H1 (cell line): ENCODE measurements around the gene CX3CL1. TPM values are rescaled to one million over a fixed set of nuclear protein-coding genes. Genes with fewer than 3 reads are reported as not detected.
A peak's percentile ranks its signal among the peaks of the same experiment; 100 is the strongest.

ENCODE experiments used
- CTCF ChIA-PET: fragments of 300-600 bp; sonication (Branson Sonifier 250); formaldehyde crosslinking; loops from one replicate; lab custom pipeline; 2021; ENCODE audit not compliant: partially characterized antibody; lab: Charles Lee
- POLR2A ChIA-PET: fragments of 300-600 bp; sonication (Branson Sonifier 250); formaldehyde crosslinking; loops from one replicate; lab custom pipeline; 2021; ENCODE audit warnings: inconsistent platforms; ENCODE audit not compliant: partially characterized antibody; lab: Charles Lee
- DNase-seq, 2 experiments: peaks; one replicate each; pipeline versions ENCODE4 v3.0.0 to v3.0.0-alpha.2; 2010 to 2022; ENCODE audit warnings: low spot score in 2 of 2, low read depth in 1 of 2, mixed read lengths in 1 of 2
- FAIRE-seq: peaks from 2 replicates; lab custom pipeline; 2011; peaks lifted over from hg19 to GRCh38; lab: Jason Lieb, UNC
- H2AFZ ChIP-seq: 2 replicates; pipeline ENCODE4 v1.8.1; 2012; ENCODE audit warnings: low read length, inconsistent platforms
- H2AK5ac ChIP-seq: 2 replicates; pipeline ENCODE4 v1.6.1; 2013; ENCODE audit warnings: low read depth, low read length
- H2BK120ac ChIP-seq: replicated peaks from 2 replicates; pipeline ENCODE3; 2013; ENCODE audit warnings: low read depth, low read length, inconsistent platforms
- H2BK12ac ChIP-seq: 2 replicates; pipeline ENCODE4 v1.6.1; 2013; ENCODE audit warnings: low read depth, low read length
- H2BK15ac ChIP-seq: 2 replicates; pipeline ENCODE4 v1.6.1; 2013; ENCODE audit warnings: low read length
- H2BK20ac ChIP-seq: 2 replicates; pipeline ENCODE4 v1.6.1; 2013; ENCODE audit warnings: low read length
- H2BK5ac ChIP-seq: 2 replicates; pipeline ENCODE4 v1.6.1; 2013; ENCODE audit warnings: low read depth, low read length
- H3K14ac ChIP-seq: 2 replicates; pipeline ENCODE4 v1.6.1; 2013; ENCODE audit warnings: inconsistent platforms; ENCODE audit not compliant: insufficient read length
- H3K18ac ChIP-seq: 2 replicates; pipeline ENCODE4 v1.6.1; 2013; ENCODE audit warnings: low read length; ENCODE audit errors: extremely low read depth
- H3K23ac ChIP-seq: 2 replicates; pipeline ENCODE4 v1.6.1; 2013; ENCODE audit warnings: inconsistent platforms; ENCODE audit not compliant: insufficient read length
- H3K23me2 ChIP-seq: 2 replicates; pipeline ENCODE4 v1.6.1; 2013; ENCODE audit warnings: low read depth, low read length
- H3K27ac ChIP-seq: 2 replicates; pipeline ENCODE4 v1.6.1; 2011; ENCODE audit warnings: low read depth, low read length, inconsistent platforms
- H3K27me3 ChIP-seq, 4 experiments: replicated peaks in 1 of 4; 1 replicate in 1 of 4; 2 replicates in 3 of 4; pipeline versions ENCODE4 v1.6.1 to v1.8.1; 2011 to 2013; ENCODE audit warnings: low read length in 3 of 4, mild to moderate bottlenecking in 3 of 4, inconsistent platforms in 2 of 4, mixed read lengths in 2 of 4, moderate library complexity in 1 of 4; ENCODE audit not compliant: control insufficient read depth in 3 of 4, insufficient read depth in 3 of 4; ENCODE audit errors: extremely low read depth in 1 of 4
- H3K36me3 ChIP-seq, 4 experiments: 2 replicates each; pipeline versions ENCODE4 v1.6.1 to v1.8.1; 2011 to 2013; ENCODE audit warnings: mild to moderate bottlenecking in 4 of 4, low read length in 3 of 4, moderate library complexity in 2 of 4, control low read depth in 1 of 4, inconsistent platforms in 1 of 4; ENCODE audit not compliant: insufficient read depth in 4 of 4, control insufficient read depth in 2 of 4
- H3K4ac ChIP-seq: replicated peaks from 2 replicates; pipeline ENCODE3; 2013; ENCODE audit warnings: low read length, low read depth, mixed read lengths, inconsistent platforms; ENCODE audit not compliant: insufficient read length
- H3K4me1 ChIP-seq, 4 experiments: replicated peaks in 1 of 4; 1 replicate in 1 of 4; 2 replicates in 3 of 4; pipeline versions ENCODE4 v1.6.1 to v1.8.1; 2011 to 2013; ENCODE audit warnings: low read length in 3 of 4, inconsistent platforms in 2 of 4, mixed read lengths in 1 of 4; ENCODE audit not compliant: insufficient read depth in 4 of 4, control insufficient read depth in 3 of 4
- H3K4me2 ChIP-seq, 2 experiments: 2 replicates each; pipeline versions ENCODE4 v1.6.1 to v1.8.1; 2011 to 2013; ENCODE audit warnings: low read depth in 2 of 2, low read length in 2 of 2, control low read depth in 1 of 2, inconsistent platforms in 1 of 2, mild to moderate bottlenecking in 1 of 2; ENCODE audit not compliant: insufficient read depth in 1 of 2
- H3K4me3 ChIP-seq, 4 experiments: fragments of 200-600, 300-600 bp in 1 of 4; sonication (generic), shearing (Covaris generic), sonication (Bioruptor Twin) in 1 of 4; 2 replicates each; pipeline versions ENCODE4 v1.5.1 to v1.8.1; 2011 to 2016; ENCODE audit warnings: low read length in 4 of 4, low read depth in 3 of 4, control low read depth in 2 of 4, inconsistent platforms in 2 of 4, mild to moderate bottlenecking in 2 of 4, mixed read lengths in 1 of 4, moderate library complexity in 1 of 4; ENCODE audit not compliant: insufficient read depth in 2 of 4; ENCODE audit errors: extremely low read depth in 1 of 4
- H3K56ac ChIP-seq: replicated peaks from 2 replicates; pipeline ENCODE3; 2013; ENCODE audit warnings: low read depth, mild to moderate bottlenecking, mixed read lengths, low read length, inconsistent platforms; ENCODE audit not compliant: insufficient read length
- H3K79me1 ChIP-seq: 2 replicates; pipeline ENCODE4 v1.6.1; 2013; ENCODE audit warnings: low read depth, low read length, control low read depth
- H3K79me2 ChIP-seq, 2 experiments: 2 replicates each; pipeline versions ENCODE4 v1.6.1 to v1.8.1; 2012 to 2013; ENCODE audit warnings: low read length in 2 of 2, mild to moderate bottlenecking in 2 of 2, inconsistent platforms in 1 of 2; ENCODE audit not compliant: insufficient read depth in 2 of 2, control insufficient read depth in 1 of 2
- H3K9ac ChIP-seq, 4 experiments: replicated peaks in 1 of 4; 1 replicate in 1 of 4; 2 replicates in 3 of 4; pipeline versions ENCODE4 v1.6.1 to v1.8.1; 2011 to 2013; ENCODE audit warnings: low read depth in 3 of 4, low read length in 3 of 4, control low read depth in 2 of 4, mild to moderate bottlenecking in 2 of 4, moderate library complexity in 2 of 4, inconsistent platforms in 1 of 4; ENCODE audit errors: extremely low read depth in 1 of 4
- H3K9me3 ChIP-seq, 2 experiments: 2 replicates each; pipeline versions ENCODE4 v1.6.1 to v1.8.1; 2012 to 2013; ENCODE audit warnings: mild to moderate bottlenecking in 2 of 2, moderate library complexity in 2 of 2, control low read depth in 1 of 2, inconsistent platforms in 1 of 2, low read depth in 1 of 2, low read length in 1 of 2, mixed read lengths in 1 of 2; ENCODE audit not compliant: insufficient read depth in 2 of 2
- H4K20me1 ChIP-seq, 2 experiments: replicated peaks in 1 of 2; 2 replicates each; pipeline versions ENCODE3 to v1.8.1; 2011 to 2013; ENCODE audit warnings: inconsistent platforms in 2 of 2, low read length in 2 of 2, mild to moderate bottlenecking in 1 of 2; ENCODE audit not compliant: insufficient read depth in 2 of 2, control insufficient read depth in 1 of 2
- H4K5ac ChIP-seq: 2 replicates; pipeline ENCODE4 v1.6.1; 2013; ENCODE audit warnings: low read length, low read depth, mixed read lengths, inconsistent platforms; ENCODE audit not compliant: insufficient read length
- H4K8ac ChIP-seq: 2 replicates; pipeline ENCODE4 v1.8.0; 2013; ENCODE audit warnings: mild to moderate bottlenecking, moderate library complexity, low read length, inconsistent platforms; ENCODE audit not compliant: insufficient read depth; ENCODE audit errors: extremely low read depth
- H4K91ac ChIP-seq: replicated peaks from 2 replicates; pipeline ENCODE3; 2013; ENCODE audit warnings: low read length, mixed read lengths, inconsistent platforms; ENCODE audit not compliant: insufficient read length
- CTBP2 ChIP-seq: IDR thresholded peaks from 2 replicates; pipeline ENCODE4 v1.7.0; 2011; ENCODE audit warnings: borderline replicate concordance, mild to moderate bottlenecking, moderate library complexity, mixed read lengths, low read length; ENCODE audit not compliant: insufficient read depth, insufficient read length
- KDM4A ChIP-seq: IDR thresholded peaks from one replicate; pipeline ENCODE4 v1.7.1; 2012; ENCODE audit warnings: low read depth, mild to moderate bottlenecking, moderate library complexity, low read length, inconsistent platforms; ENCODE audit not compliant: severe bottlenecking
- PHF8 ChIP-seq: fragments of 200-600 bp; sonication (generic); conservative IDR thresholded peaks from 2 replicates; pipeline ENCODE4 v1.7.1; 2012; ENCODE audit warnings: low read depth, mild to moderate bottlenecking, inconsistent platforms, low read length, moderate library complexity
- RAD21 ChIP-seq, 2 experiments: IDR thresholded peaks in 1 of 2; conservative IDR thresholded peaks in 1 of 2; 2 replicates each; pipeline ENCODE4 v1.6.1; 2011; ENCODE audit warnings: low read depth in 2 of 2, low read length in 2 of 2, improper control_type of control experiment in 1 of 2, inconsistent platforms in 1 of 2, mild to moderate bottlenecking in 1 of 2, moderate library complexity in 1 of 2
- SP2 ChIP-seq: IDR thresholded peaks from 2 replicates; pipeline ENCODE4 v1.6.1; 2012; ENCODE audit warnings: mild to moderate bottlenecking, low read length, inconsistent platforms
- YY1 ChIP-seq: IDR thresholded peaks from 2 replicates; pipeline ENCODE4 v1.6.1; 2011; ENCODE audit warnings: low read depth, mild to moderate bottlenecking, low read length
- WGBS, 2 experiments: shearing (Covaris generic) in 1 of 2; methylation state at CpG; one replicate each; pipeline versions ENCODE4 v1.1.6 to v1.1.7; 2013 to 2015; ENCODE audit warnings: low lambda C conversion rate in 2 of 2, mixed read lengths in 2 of 2, inconsistent platforms in 1 of 2, low coverage in 1 of 2, missing lambda C conversion rate in 1 of 2; ENCODE audit not compliant: insufficient replicate concordance in 2 of 2, insufficient coverage in 1 of 2, insufficient read length in 1 of 2; ENCODE audit errors: extremely low coverage in 1 of 2, missing lambda C conversion rate in 1 of 2; 5-methylcytosine and 5-hydroxymethylcytosine counted together
- polyA plus RNA-seq, 7 experiments: library from polyadenylated mRNA; depleted of rRNA in 3 of 7; stranded (reverse) in 5 of 7; unstranded in 2 of 7; fragments of >200 nt in 5 of 7; fragments of 200-250 nt in 2 of 7; gene quantifications; 1 replicate in 5 of 7; 2 replicates in 1 of 7; 4 replicates in 1 of 7; pipeline versions ENCODE4 v1.2.1 to v1.2.3, GENCODE V29; 2011 to 2013; ENCODE audit warnings: missing spikeins in 2 of 7, mixed read lengths in 2 of 7
- total RNA-seq: library from RNA; stranded (reverse); fragmentation: NEBNext Ultra II Directional; extraction: Animal tissue kit (Norgen Biotek cat#: 25700); gene quantifications from 2 replicates; pipeline ENCODE4 v1.2.1, GENCODE V29; 2021
- TF ChIP-seq, protein P1 (sequence below), 3 experiments: IDR thresholded peaks; 1 replicate in 2 of 3; 2 replicates in 1 of 3; pipeline versions ENCODE4 v1.5.1 to v1.6.1; 2011; ENCODE audit warnings: low read length in 3 of 3, mild to moderate bottlenecking in 3 of 3, inconsistent platforms in 2 of 3, low read depth in 1 of 3, moderate library complexity in 1 of 3; ENCODE audit not compliant: insufficient read depth in 1 of 3; ENCODE audit errors: control extremely low read depth in 1 of 3

CX3CL1 gene
- total and polyA plus RNA-seq, 2 of the 8 experiments (the other 6 are each of a cell fraction or from before 2014, with no cell fraction given) = 1.4 to 3.0 TPM

DNA sequence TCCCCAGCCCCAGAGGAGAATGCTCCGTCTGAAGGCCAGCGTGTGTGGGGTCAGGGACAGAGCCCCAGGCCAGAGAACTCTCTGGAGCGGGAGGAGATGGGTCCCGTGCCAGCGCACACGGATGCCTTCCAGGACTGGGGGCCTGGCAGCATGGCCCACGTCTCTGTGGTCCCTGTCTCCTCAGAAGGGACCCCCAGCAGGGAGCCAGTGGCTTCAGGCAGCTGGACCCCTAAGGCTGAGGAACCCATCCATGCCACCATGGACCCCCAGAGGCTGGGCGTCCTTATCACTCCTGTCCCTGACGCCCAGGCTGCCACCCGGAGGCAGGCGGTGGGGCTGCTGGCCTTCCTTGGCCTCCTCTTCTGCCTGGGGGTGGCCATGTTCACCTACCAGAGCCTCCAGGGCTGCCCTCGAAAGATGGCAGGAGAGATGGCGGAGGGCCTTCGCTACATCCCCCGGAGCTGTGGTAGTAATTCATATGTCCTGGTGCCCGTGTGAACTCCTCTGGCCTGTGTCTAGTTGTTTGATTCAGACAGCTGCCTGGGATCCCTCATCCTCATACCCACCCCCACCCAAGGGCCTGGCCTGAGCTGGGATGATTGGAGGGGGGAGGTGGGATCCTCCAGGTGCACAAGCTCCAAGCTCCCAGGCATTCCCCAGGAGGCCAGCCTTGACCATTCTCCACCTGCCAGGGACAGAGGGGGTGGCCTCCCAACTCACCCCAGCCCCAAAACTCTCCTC is 10.4 kb downstream of the CX3CL1 start:
- Histone ChIP-seq H3K9ac (no peak overlapping the region), H4K5ac (no peak overlapping the region), H4K91ac (no peak overlapping the region), H4K8ac (no peak overlapping the region; the same call in 1 of the 2 replicates), H3K36me3 (no peaks in the 10 kb centered on the region), H3K79me1 (no peaks in the 10 kb centered on the region), H3K23me2 (no peaks in the 10 kb centered on the region), H3K56ac (no peak overlapping the region), H3K9me3 (no peaks in the 10 kb centered on the region), H3K18ac (no peak overlapping the region), H2AFZ (no peak overlapping the region), H3K4me3 (no peak overlapping the region), H2BK15ac (no peak overlapping the region), H4K20me1 (no peaks in the 10 kb centered on the region), H2AK5ac (no peak overlapping the region), H3K4me2 (no peak overlapping the region), H3K27ac (no peak overlapping the region), H3K14ac (no peak overlapping the region), H2BK12ac (no peak overlapping the region), H3K4ac (no peak overlapping the region), H2BK20ac (no peak overlapping the region), H3K4me1 (peaks cover 0 to 2% (median 1%) of the 10 kb centered on the region in 4 experiments; a peak in 1 of 7 replicates), H2BK120ac (no peak overlapping the region), H3K79me2 (no peaks in the 10 kb centered on the region), H2BK5ac (no peak overlapping the region), H3K27me3 (no peaks in the 10 kb centered on the region), H3K23ac (no peak overlapping the region)
- WGBS, 2 experiments = 93% methylated on average over 15 of the region's 16 CpGs; no CpG with 5 or more reads in 1 of the 2 experiments
- ChIA-PET CTCF (interaction anchor here (0.8 to 3.7 kb wide), 3 partner anchors 23 to 35 kb away, joined by 3 to 32 read pairs (median 3); no protein-coding TSS in a partner anchor), POLR2A (interaction anchor here (0.6 to 1.2 kb wide), 2 partner anchors 34 to 91 kb away, joined by 3 read pairs; no protein-coding TSS in a partner anchor)
- FAIRE-seq (no peak), DNase-seq (no peak)
- TF ChIP-seq RAD21 (IDR thresholded peaks at IDR 0.05 in 1 of 2, conservative IDR thresholded peaks at IDR 0.05 in 1 of 2; ENCODE audit: low read depth in 2 of 2, low read length in 2 of 2) (peak in 1 of 2 experiments; percentile 16; a peak in 1 of 4 replicates), YY1 (no peak), CTBP2 (no peak), KDM4A (no peak), PHF8 (no peak), SP2 (no peak)
- TF ChIP-seq, protein P1, sequence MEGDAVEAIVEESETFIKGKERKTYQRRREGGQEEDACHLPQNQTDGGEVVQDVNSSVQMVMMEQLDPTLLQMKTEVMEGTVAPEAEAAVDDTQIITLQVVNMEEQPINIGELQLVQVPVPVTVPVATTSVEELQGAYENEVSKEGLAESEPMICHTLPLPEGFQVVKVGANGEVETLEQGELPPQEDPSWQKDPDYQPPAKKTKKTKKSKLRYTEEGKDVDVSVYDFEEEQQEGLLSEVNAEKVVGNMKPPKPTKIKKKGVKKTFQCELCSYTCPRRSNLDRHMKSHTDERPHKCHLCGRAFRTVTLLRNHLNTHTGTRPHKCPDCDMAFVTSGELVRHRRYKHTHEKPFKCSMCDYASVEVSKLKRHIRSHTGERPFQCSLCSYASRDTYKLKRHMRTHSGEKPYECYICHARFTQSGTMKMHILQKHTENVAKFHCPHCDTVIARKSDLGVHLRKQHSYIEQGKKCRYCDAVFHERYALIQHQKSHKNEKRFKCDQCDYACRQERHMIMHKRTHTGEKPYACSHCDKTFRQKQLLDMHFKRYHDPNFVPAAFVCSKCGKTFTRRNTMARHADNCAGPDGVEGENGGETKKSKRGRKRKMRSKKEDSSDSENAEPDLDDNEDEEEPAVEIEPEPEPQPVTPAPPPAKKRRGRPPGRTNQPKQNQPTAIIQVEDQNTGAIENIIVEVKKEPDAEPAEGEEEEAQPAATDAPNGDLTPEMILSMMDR (IDR thresholded peaks at IDR 0.05; ENCODE audit: control extremely low read depth in 1 of 3, insufficient read depth in 1 of 3, low read depth in 1 of 3, low read length in 3 of 3) = peak; percentile 23 to 41 (median 38)
